Keratinocyte (primary cell): ENCODE data around the gene LIN9. TPM values are rescaled to one million over a fixed set of nuclear protein-coding genes. Genes with fewer than 3 reads are reported as not detected.

Source experiments
- DNase-seq: peaks from one replicate; pipeline ENCODE4 v3.0.0-alpha.2; 2011; ENCODE audit warnings: low read depth, missing footprints, low spot score
- FAIRE-seq: peaks from 2 replicates; lab custom pipeline; 2011; peaks lifted over from hg19 to GRCh38; lab: Jason Lieb, UNC
- H2AFZ ChIP-seq: 2 replicates; pipeline ENCODE4 v1.6.0; 2012; ENCODE audit warnings: low read length, control low read depth, inconsistent platforms; ENCODE audit not compliant: control insufficient read depth
- H3K27ac ChIP-seq: 2 replicates; pipeline ENCODE4 v1.5.1; 2011; ENCODE audit warnings: low read length; ENCODE audit not compliant: control insufficient read depth, insufficient read depth
- H3K27me3 ChIP-seq: 3 replicates; pipeline ENCODE4 v1.6.0; 2011; ENCODE audit warnings: low read length; ENCODE audit not compliant: control insufficient read depth, insufficient read depth; ENCODE audit errors: extremely low read depth
- H3K36me3 ChIP-seq, 2 experiments: 2 replicates in 1 of 2; 3 replicates in 1 of 2; pipeline ENCODE4 v1.5.1; 2011; ENCODE audit warnings: low read length in 2 of 2, mild to moderate bottlenecking in 1 of 2; ENCODE audit not compliant: control insufficient read depth in 2 of 2, insufficient read depth in 2 of 2; ENCODE audit errors: extremely low read depth in 1 of 2
- H3K4me1 ChIP-seq: 3 replicates; pipeline ENCODE4 v1.5.1; 2011; ENCODE audit warnings: low read length; ENCODE audit not compliant: control insufficient read depth, insufficient read depth; ENCODE audit errors: extremely low read depth
- H3K4me2 ChIP-seq: 3 replicates; pipeline ENCODE4 v1.6.0; 2011; ENCODE audit warnings: low read depth, low read length; ENCODE audit not compliant: control insufficient read depth, insufficient read depth; ENCODE audit errors: extremely low read depth
- H3K4me3 ChIP-seq, 3 experiments: fragments of 200-600 bp in 1 of 3; sonication (generic) in 1 of 3; 2 replicates in 2 of 3; 3 replicates in 1 of 3; pipeline ENCODE4 v1.5.1; 2011 to 2016; ENCODE audit warnings: low read length in 3 of 3, mild to moderate bottlenecking in 3 of 3, control low read depth in 2 of 3, inconsistent platforms in 1 of 3, low read depth in 1 of 3, mixed read lengths in 1 of 3, mixed run types in 1 of 3, moderate library complexity in 1 of 3; ENCODE audit not compliant: control insufficient read depth in 2 of 3, insufficient read depth in 2 of 3; ENCODE audit errors: extremely low read depth in 1 of 3
- H3K79me2 ChIP-seq: 2 replicates; pipeline ENCODE4 v1.6.0; 2012; ENCODE audit warnings: low read length; ENCODE audit not compliant: control insufficient read depth, insufficient read depth
- H3K9ac ChIP-seq: 3 replicates; pipeline ENCODE4 v1.6.0; 2011; ENCODE audit warnings: low read length; ENCODE audit not compliant: control insufficient read depth, insufficient read depth; ENCODE audit errors: extremely low read depth
- H3K9me1 ChIP-seq: 3 replicates; pipeline ENCODE4 v1.6.0; 2011; ENCODE audit warnings: low read length; ENCODE audit not compliant: control insufficient read depth, insufficient read depth; ENCODE audit errors: extremely low read depth
- H3K9me3 ChIP-seq: 2 replicates; pipeline ENCODE4 v1.5.1; 2012; ENCODE audit warnings: low read depth, low read length; ENCODE audit not compliant: control insufficient read depth
- H4K20me1 ChIP-seq: 3 replicates; pipeline ENCODE4 v1.6.0; 2011; ENCODE audit warnings: low read length; ENCODE audit not compliant: control insufficient read depth, insufficient read depth; ENCODE audit errors: extremely low read depth
- CTCF ChIP-seq, 3 experiments: IDR thresholded peaks in 1 of 3; conservative IDR thresholded peaks in 1 of 3; optimal IDR thresholded peaks in 1 of 3; 2 replicates in 2 of 3; 3 replicates in 1 of 3; pipeline versions ENCODE3 to v1.5.1; 2011; ENCODE audit warnings: low read length in 3 of 3, mild to moderate bottlenecking in 3 of 3, moderate library complexity in 2 of 3, control low read depth in 1 of 3, inconsistent platforms in 1 of 3; ENCODE audit not compliant: insufficient read depth in 2 of 3; ENCODE audit errors: extremely low read depth in 1 of 3
- EZH2 ChIP-seq: IDR thresholded peaks from one replicate; pipeline ENCODE4 v1.6.1; 2012; ENCODE audit warnings: inconsistent platforms, mild to moderate bottlenecking, low read length, moderate library complexity
- dilution Hi-C: fragments of 300-500 bp; cut with MboI; formaldehyde crosslinking; loops from one replicate; pipeline ENCODE4 v1.7.0; 2020; ENCODE audit warnings: low sequenced_read_pairs; ENCODE audit not compliant: extremely low pct_ligation_motif_present
- polyA plus RNA-seq, 5 experiments: library from polyadenylated mRNA; depleted of rRNA in 3 of 5; stranded (reverse) in 3 of 5; stranded (forward) in 1 of 5; unstranded in 1 of 5; fragments of >200 nt; gene quantifications; 1 replicate in 1 of 5; 2 replicates in 3 of 5; 3 replicates in 1 of 5; pipeline versions ENCODE4 v1.2.1 to v1.2.3, GENCODE V29; 2011 to 2012; ENCODE audit warnings: missing spikeins in 2 of 5, low read depth in 1 of 5, low replicate concordance in 1 of 5

Gene LIN9
- polyA plus RNA-seq, 1 donor (not counting 4 experiments of a cell fraction or from before 2014, with no cell fraction given), result 5.6 TPM

- DNase-seq (no peak), FAIRE-seq (no peak)
- no peaks in the 10 kb centered on the region for H4K20me1 ChIP-seq
- H3K4me1 ChIP-seq, result no peaks in the 10 kb centered on the region
- TF ChIP-seq EZH2, result no peak
- no peak for TF ChIP-seq CTCF (optimal IDR thresholded peaks at IDR 0.05 in 1 of 3, IDR thresholded peaks at IDR 0.05 in 1 of 3, conservative IDR thresholded peaks at IDR 0.05 in 1 of 3; ENCODE audit: extremely low read depth in 1 of 3, insufficient read depth in 2 of 3, low read length in 3 of 3)
- H3K9me1 ChIP-seq, result no peaks in the 10 kb centered on the region
- no peaks in the 10 kb centered on the region for H3K27me3 ChIP-seq
- H3K9me3 ChIP-seq, result no peaks in the 10 kb centered on the region
- H3K79me2 ChIP-seq, result no peaks in the 10 kb centered on the region
- no peak overlapping the region for H2AFZ ChIP-seq
- no peak overlapping the region for H3K4me2 ChIP-seq
- dilution Hi-C loops, result no loop called here
- no peak overlapping the region for H3K9ac ChIP-seq
- no peak overlapping the region for H3K27ac ChIP-seq
- H3K36me3 ChIP-seq, result peaks cover 0 to 6% of the 10 kb centered on the region in 2 experiments
- H3K4me3 ChIP-seq, result no peak overlapping the region
Observed at GRCh38 chr1:226248091-226248490, 60.9 kb downstream of the LIN9 start.

GRCh38 chr1:226239421-226239820, 69.5 kb downstream of the LIN9 start:
- no peak overlapping the region for H3K27ac ChIP-seq
- H3K4me1 ChIP-seq, result no peaks in the 10 kb centered on the region
- no peaks in the 10 kb centered on the region for H3K9me3 ChIP-seq
- dilution Hi-C loops, result no loop called here
- H3K4me2 ChIP-seq, result no peak overlapping the region
- no peak overlapping the region for H3K9ac ChIP-seq
- DNase-seq, result no peak
- no peaks in the 10 kb centered on the region for H3K27me3 ChIP-seq
- no peak overlapping the region for H2AFZ ChIP-seq
- no peaks in the 10 kb centered on the region for H3K79me2 ChIP-seq
- H3K36me3 ChIP-seq, result peaks cover 0 to 2% of the 10 kb centered on the region in 2 experiments
- no peak overlapping the region for H3K4me3 ChIP-seq
- no peaks in the 10 kb centered on the region for H3K9me1 ChIP-seq
- no peaks in the 10 kb centered on the region for H4K20me1 ChIP-seq
- no peak for FAIRE-seq
- TF ChIP-seq EZH2, result no peak
- TF ChIP-seq CTCF (optimal IDR thresholded peaks at IDR 0.05 in 1 of 3, IDR thresholded peaks at IDR 0.05 in 1 of 3, conservative IDR thresholded peaks at IDR 0.05 in 1 of 3; ENCODE audit: extremely low read depth in 1 of 3, insufficient read depth in 2 of 3, low read length in 3 of 3), result no peak
